ENCODE data around the gene ALDH1A1. TPM values are rescaled to one million over a fixed set of nuclear protein-coding genes. Genes with fewer than 3 reads are reported as not detected.

ALDH1A1 gene
- total RNA-seq (2022; extraction: Qiagen RNA extraction; ENCODE audit: low read depth), result 4,031 to 6,339 TPM (median 5,381 TPM) in 5 replicates

GRCh38 chr9:72952914-72953313 lies at the start of gene ALDH1A1:
Gene ALDH1A1 (minus strand): TSS chr9:72953053. CDS start chr9:72953000, 53 bp downstream.

Other genes with a start within 250 kb of the ALDH1A1 start
- 1,170 to 1,524 TPM (median 1,352 TPM) in 5 replicates for gene ANXA1, start 198.8 kb upstream of the ALDH1A1 start, total RNA-seq (2022; extraction: Qiagen RNA extraction; ENCODE audit: low read depth)